K562 (cell line): ENCODE data around the gene FBRS. TPM values are rescaled to one million over a fixed set of nuclear protein-coding genes. Genes with fewer than 3 reads are reported as not detected.
A peak's percentile ranks its signal among the peaks of the same experiment; 100 is the strongest.

ENCODE experiments used
- ATF2 ChIP-seq: sonication (generic); formaldehyde crosslinking; IDR thresholded peaks from 2 replicates; pipeline ENCODE4 v1.8.1; 2022; ENCODE audit warnings: missing genetic modification reagents
- CBX5 ChIP-seq: IDR thresholded peaks from 2 replicates; pipeline ENCODE4 v1.6.1; 2014; ENCODE audit warnings: low read depth, borderline replicate concordance
- ETV1 ChIP-seq: fragments of 450-650 bp; conservative IDR thresholded peaks from 2 replicates; pipeline ENCODE4 v1.6.1; 2016; ENCODE audit warnings: missing genetic modification characterization, control low read depth, low read depth, missing compliant biosample characterization
- EWSR1 ChIP-seq: fragments of 450-650 bp; IDR thresholded peaks from 2 replicates; pipeline ENCODE4 v1.6.1; 2018; ENCODE audit warnings: borderline replicate concordance, mild to moderate bottlenecking, low read depth, moderate library complexity; ENCODE audit not compliant: partially characterized antibody
- FUS ChIP-seq: fragments of 200-400 bp; formaldehyde crosslinking; optimal IDR thresholded peaks from 2 replicates; pipeline ENCODE3; 2017; ENCODE audit warnings: low read depth, low read length
- KDM1A ChIP-seq, 2 experiments: fragments of 450-650 bp; IDR thresholded peaks; 2 replicates each; pipeline ENCODE4 v1.6.1; 2016; ENCODE audit warnings: mild to moderate bottlenecking in 2 of 2
- MCM2 ChIP-seq: fragments of 450-650 bp; IDR thresholded peaks from 2 replicates; pipeline ENCODE4 v1.6.1; 2017; ENCODE audit warnings: low read depth, mild to moderate bottlenecking
- NBN ChIP-seq: fragments of 450-650 bp; IDR thresholded peaks from 2 replicates; pipeline ENCODE4 v1.6.1; 2016; ENCODE audit warnings: low read depth, mild to moderate bottlenecking
- NFYB ChIP-seq: IDR thresholded peaks from 2 replicates; pipeline ENCODE4 v1.6.1; 2011; ENCODE audit warnings: mild to moderate bottlenecking, moderate library complexity; ENCODE audit not compliant: insufficient read length; ENCODE audit errors: extremely low read depth
- PHF21A ChIP-seq: fragments of 450-650 bp; IDR thresholded peaks from 2 replicates; pipeline ENCODE4 v1.6.1; 2017; ENCODE audit warnings: low read depth, borderline replicate concordance
- PHF8 ChIP-seq: fragments of 200-600 bp; sonication (generic); IDR thresholded peaks from 2 replicates; pipeline ENCODE4 v1.6.1; 2012; ENCODE audit warnings: mixed run types, mild to moderate bottlenecking, inconsistent platforms, low read length, moderate library complexity, borderline replicate concordance
- PRMT5 ChIP-seq: sonication (generic); formaldehyde crosslinking; IDR thresholded peaks from 2 replicates; pipeline ENCODE4 v1.5.0; 2020; ENCODE audit warnings: missing genetic modification reagents
- RBM39 ChIP-seq: fragments of 200-400 bp; formaldehyde crosslinking; optimal IDR thresholded peaks from 2 replicates; pipeline ENCODE3; 2018; ENCODE audit warnings: low read depth, low read length
- SAP30 ChIP-seq: fragments of 200-600 bp; sonication (generic); IDR thresholded peaks from 2 replicates; pipeline ENCODE4 v1.6.1; 2012; ENCODE audit warnings: borderline replicate concordance, low read depth, mild to moderate bottlenecking, moderate library complexity, low read length, control low read depth, inconsistent platforms; ENCODE audit not compliant: insufficient read depth, poor library complexity, severe bottlenecking
- SLC30A9 ChIP-seq: fragments of 250-450 bp; sonication (Bioruptor Pico); IDR thresholded peaks from 2 replicates; pipeline ENCODE4 v1.8.0; 2022; ENCODE audit warnings: mild to moderate bottlenecking, moderate library complexity
- TCFL5 ChIP-seq: fragments of 250-450 bp; sonication (Bioruptor Pico); conservative IDR thresholded peaks from 2 replicates; pipeline ENCODE4 v1.6.1; 2021; ENCODE audit warnings: mild to moderate bottlenecking, moderate library complexity, matching md5 sums
- ZNF134 ChIP-seq: fragments of 250-450 bp; sonication (Bioruptor Pico); conservative IDR thresholded peaks from 2 replicates; pipeline ENCODE4 v1.4.0; 2020
- ZNF785 ChIP-seq: fragments of 250-450 bp; sonication (Bioruptor Pico); IDR thresholded peaks from 2 replicates; pipeline ENCODE4 v1.4.0; 2020; ENCODE audit warnings: mild to moderate bottlenecking
- polyA plus RNA-seq, 8 experiments: library from polyadenylated mRNA; depleted of rRNA in 4 of 8; stranded (reverse) in 5 of 8; unstranded in 3 of 8; fragments of >200 nt; fragmentation: Nextera tagmentation in 2 of 8; fragmentation: Illumina TruSeq in 1 of 8; extraction: Ambion mirVana in 2 of 8; extraction: Trizol in 1 of 8; gene quantifications; 2 replicates each; pipeline versions ENCODE4 v1.2.1 to v1.2.3, GENCODE V29; 2011 to 2014; ENCODE audit warnings: inconsistent platforms in 1 of 8, missing spikeins in 1 of 8
- total RNA-seq, 7 experiments: library from RNA; depleted of rRNA in 6 of 7; stranded (reverse); fragments of >200 nt in 6 of 7; fragmentation: Illumina TruSeq in 2 of 7; extraction: Trizol in 2 of 7; gene quantifications; 2 replicates each; pipeline versions ENCODE4 v1.2.1 to v1.2.3, GENCODE V29; 2011 to 2021; ENCODE audit warnings: low replicate concordance in 1 of 7
- TF ChIP-seq, protein P1 (sequence below): sonication (generic); formaldehyde crosslinking; IDR thresholded peaks from 2 replicates; pipeline ENCODE4 v1.8.0; 2022; ENCODE audit warnings: mild to moderate bottlenecking, missing genetic modification reagents
- TF ChIP-seq, protein P2 (sequence below): IDR thresholded peaks from 3 replicates; pipeline ENCODE4 v1.6.1; 2011; ENCODE audit warnings: borderline replicate concordance, mild to moderate bottlenecking; ENCODE audit not compliant: insufficient read length, insufficient read depth
- TF ChIP-seq, protein P3 (sequence below): fragments of 250-450 bp; sonication (Bioruptor Pico); IDR thresholded peaks from 2 replicates; pipeline ENCODE4 v1.8.0; 2022; ENCODE audit warnings: inconsistent platforms, mild to moderate bottlenecking, moderate library complexity, borderline replicate concordance
- TF ChIP-seq, protein P4 (sequence below): fragments of 450-650 bp; IDR thresholded peaks from 2 replicates; pipeline ENCODE4 v1.6.1; 2017; ENCODE audit warnings: mild to moderate bottlenecking, moderate library complexity

The FBRS gene
- total and polyA plus RNA-seq, 9 of the 15 experiments (the other 6 are each of a cell fraction or from before 2014, with no cell fraction given): 0.32 to 59.5 (median 13.1) TPM

DNA sequence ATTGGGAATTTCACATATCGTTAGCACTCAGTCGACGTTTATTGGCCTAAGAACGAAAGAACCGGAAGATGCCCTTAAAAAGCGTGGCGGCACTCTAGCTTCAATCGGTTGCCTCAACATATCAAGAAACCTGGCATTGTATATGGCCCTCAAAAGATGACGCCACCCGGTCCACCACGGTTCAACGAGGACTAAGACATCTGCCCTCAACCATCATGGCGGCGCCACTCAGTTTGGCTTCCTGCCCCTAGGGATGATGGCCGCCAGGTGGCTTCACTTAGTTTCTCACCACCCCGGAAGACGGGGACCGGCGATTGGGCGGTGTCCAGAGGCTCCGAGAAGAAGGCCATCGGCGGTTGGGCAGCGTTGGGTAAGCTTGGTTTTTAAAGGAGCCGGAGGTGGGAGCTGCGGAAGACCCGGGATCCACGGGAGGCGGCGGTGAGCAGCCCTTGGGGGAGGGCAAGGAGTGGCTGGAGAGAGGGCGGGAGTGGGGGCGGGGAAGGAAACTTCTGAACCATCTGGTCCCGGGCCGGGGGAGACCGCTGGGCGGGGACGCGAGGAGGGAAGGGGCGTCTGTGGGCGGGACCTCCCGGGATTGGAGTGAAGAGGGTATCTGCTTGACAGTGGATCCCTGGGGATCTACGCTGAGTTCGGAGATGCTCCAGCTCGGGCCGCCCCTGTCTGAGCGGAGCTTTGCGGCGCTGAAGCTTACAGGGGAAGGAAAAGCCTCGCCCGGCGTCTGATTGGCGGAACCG, 7.7 kb upstream of the FBRS start, which contains the start of gene PRR14 (continued):
- TF ChIP-seq, protein P1, sequence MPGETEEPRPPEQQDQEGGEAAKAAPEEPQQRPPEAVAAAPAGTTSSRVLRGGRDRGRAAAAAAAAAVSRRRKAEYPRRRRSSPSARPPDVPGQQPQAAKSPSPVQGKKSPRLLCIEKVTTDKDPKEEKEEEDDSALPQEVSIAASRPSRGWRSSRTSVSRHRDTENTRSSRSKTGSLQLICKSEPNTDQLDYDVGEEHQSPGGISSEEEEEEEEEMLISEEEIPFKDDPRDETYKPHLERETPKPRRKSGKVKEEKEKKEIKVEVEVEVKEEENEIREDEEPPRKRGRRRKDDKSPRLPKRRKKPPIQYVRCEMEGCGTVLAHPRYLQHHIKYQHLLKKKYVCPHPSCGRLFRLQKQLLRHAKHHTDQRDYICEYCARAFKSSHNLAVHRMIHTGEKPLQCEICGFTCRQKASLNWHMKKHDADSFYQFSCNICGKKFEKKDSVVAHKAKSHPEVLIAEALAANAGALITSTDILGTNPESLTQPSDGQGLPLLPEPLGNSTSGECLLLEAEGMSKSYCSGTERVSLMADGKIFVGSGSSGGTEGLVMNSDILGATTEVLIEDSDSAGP (CRISPR knock-in tag): peak; percentile 85
- TF ChIP-seq, protein P2, sequence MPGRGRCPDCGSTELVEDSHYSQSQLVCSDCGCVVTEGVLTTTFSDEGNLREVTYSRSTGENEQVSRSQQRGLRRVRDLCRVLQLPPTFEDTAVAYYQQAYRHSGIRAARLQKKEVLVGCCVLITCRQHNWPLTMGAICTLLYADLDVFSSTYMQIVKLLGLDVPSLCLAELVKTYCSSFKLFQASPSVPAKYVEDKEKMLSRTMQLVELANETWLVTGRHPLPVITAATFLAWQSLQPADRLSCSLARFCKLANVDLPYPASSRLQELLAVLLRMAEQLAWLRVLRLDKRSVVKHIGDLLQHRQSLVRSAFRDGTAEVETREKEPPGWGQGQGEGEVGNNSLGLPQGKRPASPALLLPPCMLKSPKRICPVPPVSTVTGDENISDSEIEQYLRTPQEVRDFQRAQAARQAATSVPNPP: no peak
- no peak for TF ChIP-seq PRMT5
- TF ChIP-seq FUS: no peak
- no peak for TF ChIP-seq PHF8
- no peak for TF ChIP-seq ZNF785
- TF ChIP-seq SLC30A9 (CRISPR knock-in tag): no peak
- TF ChIP-seq MCM2: no peak
- no peak for TF ChIP-seq ZNF134 (CRISPR knock-in tag)
- 0 out of 2 replicates have a peak, but pooled peaks have one; percentile 37 for TF ChIP-seq ETV1
- no peak for TF ChIP-seq CBX5
- TF ChIP-seq, protein P3, sequence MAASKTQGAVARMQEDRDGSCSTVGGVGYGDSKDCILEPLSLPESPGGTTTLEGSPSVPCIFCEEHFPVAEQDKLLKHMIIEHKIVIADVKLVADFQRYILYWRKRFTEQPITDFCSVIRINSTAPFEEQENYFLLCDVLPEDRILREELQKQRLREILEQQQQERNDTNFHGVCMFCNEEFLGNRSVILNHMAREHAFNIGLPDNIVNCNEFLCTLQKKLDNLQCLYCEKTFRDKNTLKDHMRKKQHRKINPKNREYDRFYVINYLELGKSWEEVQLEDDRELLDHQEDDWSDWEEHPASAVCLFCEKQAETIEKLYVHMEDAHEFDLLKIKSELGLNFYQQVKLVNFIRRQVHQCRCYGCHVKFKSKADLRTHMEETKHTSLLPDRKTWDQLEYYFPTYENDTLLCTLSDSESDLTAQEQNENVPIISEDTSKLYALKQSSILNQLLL: no peak
- no peak for TF ChIP-seq KDM1A (IDR thresholded peaks at IDR 0.05)
- TF ChIP-seq SAP30: no peak
- no peak for TF ChIP-seq NBN
- no peak for TF ChIP-seq EWSR1
- no peak for TF ChIP-seq PHF21A
- no peak for TF ChIP-seq TCFL5 (CRISPR knock-in tag)
- no peak for TF ChIP-seq ATF2 (CRISPR knock-in tag)
- TF ChIP-seq, protein P4, sequence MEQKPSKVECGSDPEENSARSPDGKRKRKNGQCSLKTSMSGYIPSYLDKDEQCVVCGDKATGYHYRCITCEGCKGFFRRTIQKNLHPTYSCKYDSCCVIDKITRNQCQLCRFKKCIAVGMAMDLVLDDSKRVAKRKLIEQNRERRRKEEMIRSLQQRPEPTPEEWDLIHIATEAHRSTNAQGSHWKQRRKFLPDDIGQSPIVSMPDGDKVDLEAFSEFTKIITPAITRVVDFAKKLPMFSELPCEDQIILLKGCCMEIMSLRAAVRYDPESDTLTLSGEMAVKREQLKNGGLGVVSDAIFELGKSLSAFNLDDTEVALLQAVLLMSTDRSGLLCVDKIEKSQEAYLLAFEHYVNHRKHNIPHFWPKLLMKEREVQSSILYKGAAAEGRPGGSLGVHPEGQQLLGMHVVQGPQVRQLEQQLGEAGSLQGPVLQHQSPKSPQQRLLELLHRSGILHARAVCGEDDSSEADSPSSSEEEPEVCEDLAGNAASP: no peak
- no peak for TF ChIP-seq RBM39
- TF ChIP-seq NFYB: peak; percentile 87
